OCI-LY3 (cell line): ENCODE measurements around the gene ERI3.

ENCODE experiments used
- CTCF ChIP-seq: fragments of 200-600, 300-600 bp; sonication (generic); IDR thresholded peaks from 2 replicates; pipeline ENCODE4 v1.5.1; 2014; ENCODE audit warnings: antibody characterized with exemption, low read length, low read depth
- EZH2phosphoT487 ChIP-seq: fragments of 200-600 bp; shearing (Covaris generic); IDR thresholded peaks from 2 replicates; pipeline ENCODE4 v1.6.1; 2018; ENCODE audit warnings: antibody characterized with exemption, mixed run types, low read depth

GRCh38 chr1:44310006-44310405, 45.1 kb downstream of the ERI3 start:
- TF ChIP-seq CTCF = no peak
- TF ChIP-seq EZH2phosphoT487 = no peak
